HG02610 (cell line): Measurements from ENCODE around the gene TMEM191C.
A peak's percentile ranks its signal among the peaks of the same experiment; 100 is the strongest.
"Not testable (repeated sequence)": the region's sequence is repeated elsewhere in the genome, so short reads cannot be mapped to it uniquely, and the experiment has no call there.

Experiments
- ATAC-seq: cut with Tn5 transposase; IDR thresholded peaks from one replicate; pipeline ENCODE4 v1.9.1; 2021; ENCODE audit warnings: mild to moderate bottlenecking, moderate library complexity; ENCODE audit not compliant: unreplicated experiment

Gene TMEM191C

GRCh38 chr22:21467337-21468193 is at the start of gene TMEM191C:
TMEM191C (plus strand) TSS chr22:21467387; CDS start chr22:21467460, 73 bp downstream.
- ATAC-seq: not testable (repeated sequence)

GRCh38 chr22:21417853-21418252 is 49.3 kb upstream of the TMEM191C start:
- ATAC-seq: peak; percentile 16

- not testable (repeated sequence) for ATAC-seq
These were observed 48.1 kb upstream of the TMEM191C start for GRCh38 chr22:21418974-21419638.

GRCh38 chr22:21420180-21420763 is 46.9 kb upstream of the TMEM191C start:
- ATAC-seq: not testable (repeated sequence)

GRCh38 chr22:21424084-21424709 is 43.0 kb upstream of the TMEM191C start:
- ATAC-seq: not testable (repeated sequence)

- not testable (repeated sequence) for ATAC-seq
These were observed 32.6 kb upstream of the TMEM191C start for GRCh38 chr22:21434378-21435233.

DNA sequence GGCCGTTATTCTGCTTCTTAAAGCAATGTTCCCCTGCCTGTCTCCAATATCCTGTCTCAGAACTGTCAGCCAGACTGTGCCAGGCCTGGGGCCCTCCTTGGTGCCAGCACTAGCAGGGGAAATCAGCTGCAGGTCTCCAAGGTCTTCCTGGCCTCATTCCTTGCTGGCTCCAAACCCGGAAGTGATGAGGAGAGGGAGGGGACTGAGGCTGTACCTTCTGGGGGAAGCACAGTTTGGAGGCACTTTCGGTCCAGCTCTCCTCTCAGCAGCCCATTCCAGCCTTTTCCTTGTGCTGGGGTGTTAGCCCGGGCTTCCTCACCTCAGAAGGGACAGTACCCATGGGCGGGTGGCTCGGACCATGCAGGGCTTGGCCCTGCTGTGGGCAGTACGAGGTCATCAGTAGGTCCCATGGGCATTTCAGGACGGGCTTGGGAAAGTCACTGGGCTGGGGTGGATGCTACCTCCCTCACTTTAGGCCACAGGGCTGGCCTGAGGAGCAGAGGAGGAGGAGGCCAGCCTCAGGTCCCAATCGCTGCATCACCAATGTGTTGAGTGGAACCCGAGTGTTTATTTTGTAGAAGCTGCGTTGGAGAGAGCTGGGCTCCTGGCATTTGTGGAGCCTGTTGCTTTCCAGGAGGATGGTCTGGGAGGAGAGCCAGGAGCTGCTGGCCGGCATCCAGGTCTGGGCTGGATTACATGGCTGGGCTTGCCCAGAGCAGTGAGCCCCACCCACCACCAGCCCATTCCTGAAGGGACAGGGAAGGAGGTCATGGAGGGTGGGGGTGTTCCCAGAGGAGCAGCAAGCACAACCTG is 31.0 kb upstream of the TMEM191C start:
- not testable (repeated sequence) for ATAC-seq

GRCh38 chr22:21438013-21438412 is 29.2 kb upstream of the TMEM191C start:
- ATAC-seq: not testable (repeated sequence)

DNA sequence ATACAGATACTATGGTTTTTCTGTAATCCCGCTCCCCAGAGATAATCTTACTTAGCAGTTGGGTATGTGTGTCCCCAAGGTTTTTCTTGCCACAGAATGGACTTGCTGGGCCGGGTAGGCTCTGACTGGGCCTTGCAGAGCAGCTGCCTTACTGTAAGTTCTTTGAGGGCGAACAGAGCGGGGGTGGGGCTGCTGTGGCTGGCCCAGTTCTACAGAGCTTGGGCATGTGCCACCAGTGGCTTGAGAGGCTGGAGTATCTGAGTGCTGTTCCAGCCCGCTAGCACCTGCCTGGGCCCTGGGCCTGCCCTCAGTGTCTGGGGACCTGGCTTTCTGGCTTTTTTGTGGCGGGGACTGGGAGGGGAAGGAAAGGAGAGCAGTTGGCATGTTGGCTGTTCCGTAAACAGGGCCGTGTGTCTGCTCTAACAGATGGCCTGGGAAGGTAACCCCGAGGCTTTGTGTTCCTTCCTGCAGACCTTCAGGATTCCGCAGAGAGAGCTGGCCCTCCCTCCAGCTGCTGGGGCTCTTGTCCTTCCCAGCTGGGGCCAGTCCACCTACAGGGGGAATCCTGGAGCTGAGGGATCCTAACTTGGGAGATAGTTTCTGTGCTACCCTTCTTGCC is 27.1 kb upstream of the TMEM191C start:
- not testable (repeated sequence) for ATAC-seq

GRCh38 chr22:21440676-21441075 is 26.5 kb upstream of the TMEM191C start:
- ATAC-seq: not testable (repeated sequence)

GRCh38 chr22:21441170-21441569 is 26.0 kb upstream of the TMEM191C start:
- ATAC-seq: not testable (repeated sequence)

DNA sequence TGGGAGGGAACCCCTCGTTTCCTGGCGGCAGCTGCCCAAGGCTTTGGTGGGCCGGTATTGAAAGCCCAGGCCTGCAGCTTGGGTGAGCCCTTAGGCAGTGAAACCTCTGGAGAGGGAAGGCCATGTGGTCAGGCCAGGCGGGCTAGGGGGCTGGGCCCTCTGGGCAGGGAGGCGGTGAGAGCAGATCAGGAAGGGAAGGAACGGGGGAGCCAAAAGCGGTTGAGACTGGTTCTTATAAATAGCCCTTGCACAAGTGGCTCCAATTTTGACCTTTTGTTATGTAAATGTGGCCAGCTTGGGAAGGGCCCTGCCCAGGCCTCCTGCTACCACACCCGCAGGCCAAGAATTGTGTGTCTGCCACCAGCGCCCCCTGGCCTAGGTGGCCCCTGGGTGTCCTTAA is 25.1 kb upstream of the TMEM191C start:
- ATAC-seq: not testable (repeated sequence)

DNA sequence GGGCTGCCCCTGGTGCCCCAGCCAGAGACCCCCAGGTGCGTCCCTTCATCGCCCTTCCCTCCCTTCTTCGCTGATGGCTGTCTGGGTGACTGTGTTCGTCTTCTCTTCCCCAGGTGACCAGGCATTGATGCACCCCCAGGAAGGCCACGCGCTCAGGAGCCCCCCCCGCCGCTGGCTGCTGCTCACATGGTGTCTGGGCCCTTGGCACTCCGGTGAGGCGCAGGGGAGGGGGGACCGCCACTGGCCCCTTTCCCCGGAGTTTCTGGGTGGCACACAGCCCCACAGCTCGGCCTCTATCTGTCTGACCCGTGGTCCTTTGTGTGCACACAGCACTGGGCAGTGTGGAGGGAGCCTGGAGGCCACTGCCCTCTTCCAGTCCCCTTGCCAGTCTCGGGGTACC is 24.5 kb upstream of the TMEM191C start:
- not testable (repeated sequence) for ATAC-seq

DNA sequence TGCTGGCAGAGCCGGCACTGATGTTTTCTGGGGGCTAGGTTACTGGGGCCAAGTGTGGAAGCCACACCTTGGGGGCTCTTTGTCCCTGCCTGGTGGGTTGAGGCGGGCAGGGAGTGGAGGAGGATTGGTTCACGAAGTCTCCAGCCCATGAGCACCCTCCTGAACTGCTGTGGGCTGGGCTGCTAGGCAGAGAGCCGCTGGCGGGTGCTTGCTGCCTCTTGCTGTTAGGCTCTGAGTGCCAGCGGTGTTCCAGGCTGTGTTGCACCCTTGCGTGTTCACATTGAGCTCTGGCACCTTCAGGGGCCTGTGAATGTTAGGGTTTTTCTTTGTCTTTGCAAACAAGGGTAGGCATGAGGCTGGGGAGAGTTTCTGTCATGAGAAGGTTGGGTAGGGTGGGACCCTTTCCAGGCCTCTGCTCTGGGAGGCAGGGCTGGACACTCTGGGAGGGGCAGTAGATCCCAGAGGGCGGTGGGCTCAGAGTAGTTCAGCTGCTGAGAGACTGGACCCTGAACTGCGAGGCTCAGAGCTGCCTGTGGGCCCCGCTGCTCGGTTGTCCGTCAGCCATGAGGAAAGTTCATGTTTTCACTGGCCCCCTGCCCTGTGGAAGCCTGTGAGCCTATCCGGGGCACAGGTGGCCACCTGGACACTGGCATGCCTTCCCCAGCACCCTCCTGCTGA is 24.0 kb upstream of the TMEM191C start:
- ATAC-seq: no peak

DNA sequence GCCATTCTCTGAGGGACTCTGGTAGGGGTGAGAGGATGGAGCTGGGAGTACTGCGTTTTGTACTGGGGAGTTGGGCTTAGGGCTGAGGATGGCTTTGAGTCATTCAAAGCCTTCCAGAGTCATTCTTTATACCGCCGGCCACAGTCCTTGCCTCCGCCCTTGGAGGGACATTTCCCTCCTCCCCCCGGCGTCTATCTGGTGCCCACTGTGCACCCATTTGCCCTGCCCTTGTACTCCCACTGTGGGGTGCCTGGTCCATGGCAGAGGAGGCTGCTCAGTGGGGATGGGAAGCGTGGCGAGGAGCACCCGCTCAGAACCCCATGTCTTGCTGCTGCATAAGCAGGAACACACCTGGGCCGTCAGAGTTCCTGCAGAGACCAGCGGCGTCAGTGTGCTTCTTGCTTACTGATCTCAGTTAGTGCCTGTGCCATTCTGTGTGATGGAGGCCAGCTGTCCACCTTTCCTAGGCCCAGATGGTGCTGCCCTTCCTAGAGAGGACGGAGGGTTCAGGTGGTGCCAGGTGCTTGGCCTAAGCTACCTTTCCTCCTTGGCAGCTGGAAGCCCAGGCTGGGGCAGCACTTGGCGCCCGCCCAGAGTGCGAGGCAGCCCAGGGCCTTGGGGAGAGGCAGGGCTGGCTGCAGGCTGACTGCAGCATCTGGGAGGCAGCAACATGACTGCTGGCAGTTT is 23.3 kb upstream of the TMEM191C start:
- no peak for ATAC-seq

DNA sequence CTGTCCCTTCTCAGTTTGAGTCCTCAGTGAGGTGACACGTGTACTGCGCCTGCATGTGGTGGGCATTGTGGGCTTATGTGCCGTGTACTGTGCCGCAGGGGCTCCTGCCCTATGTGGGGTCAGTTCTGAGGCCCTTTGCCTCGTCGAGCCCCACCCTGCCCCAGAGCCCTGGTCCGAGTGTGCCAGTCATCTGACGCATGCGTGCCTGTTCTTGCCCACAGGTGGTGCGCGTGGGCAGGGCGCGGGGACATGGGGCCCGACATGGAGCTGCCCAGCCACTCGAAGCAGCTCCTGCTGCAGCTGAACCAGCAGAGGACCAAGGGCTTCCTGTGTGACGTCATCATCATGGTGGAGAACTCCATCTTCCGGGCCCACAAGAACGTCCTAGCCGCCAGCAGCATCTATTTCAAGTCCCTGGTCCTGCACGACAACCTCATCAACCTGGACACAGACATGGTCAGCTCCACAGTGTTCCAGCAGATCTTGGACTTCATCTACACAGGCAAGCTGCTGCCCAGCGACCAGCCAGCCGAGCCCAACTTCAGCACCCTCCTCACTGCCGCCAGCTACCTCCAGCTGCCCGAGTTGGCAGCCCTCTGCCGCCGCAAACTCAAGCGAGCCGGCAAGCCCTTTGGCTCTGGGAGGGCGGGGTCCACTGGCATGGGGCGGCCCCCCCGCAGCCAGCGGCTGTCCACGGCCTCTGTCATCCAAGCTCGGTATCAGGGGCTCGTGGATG is 22.3 kb upstream of the TMEM191C start:
- ATAC-seq: no peak
